CD4-positive, alpha-beta T cell (primary cell): Measurements from ENCODE around the gene NDRG3. TPM values are rescaled to one million over a fixed set of nuclear protein-coding genes. Genes with fewer than 3 reads are reported as not detected.

ENCODE experiments used
- ATAC-seq: fragments of 200-7000 bp; cut with Tn5 transposase; one replicate; pipeline ENCODE4 v1.10.0; 2022; ENCODE audit warnings: mild to moderate bottlenecking; ENCODE audit not compliant: poor library complexity
- CTCF ChIA-PET: fragments of 350-600 bp; sonication (Branson Sonifier 250); formaldehyde crosslinking; loops from one replicate; lab custom pipeline; 2021; ENCODE audit warnings: antibody characterized with exemption, inconsistent platforms; lab: Charles Lee
- POLR2A ChIA-PET: fragments of 350-600 bp; sonication (Branson Sonifier 250); formaldehyde crosslinking; loops from one replicate; lab custom pipeline; 2021; ENCODE audit warnings: antibody characterized with exemption, inconsistent platforms; lab: Charles Lee
- DNase-seq, 14 experiments: peaks; one replicate each; pipeline ENCODE4 v3.0.0-alpha.2; 2013 to 2020; ENCODE audit warnings: mixed read lengths in 2 of 14
- H3K27ac ChIP-seq, 2 donors: one replicate each; pipeline versions ENCODE4 v1.5.1 to v1.7.0; 2013; ENCODE audit warnings: low read length in 2 of 2, low read depth in 1 of 2, mild to moderate bottlenecking in 1 of 2
- H3K27me3 ChIP-seq, 2 experiments: 1 replicate in 1 of 2; 2 replicates in 1 of 2; pipeline versions ENCODE4 v1.6.1 to v1.7.0; 2013; ENCODE audit warnings: low read length in 2 of 2, control low read depth in 1 of 2, mild to moderate bottlenecking in 1 of 2, moderate library complexity in 1 of 2; ENCODE audit not compliant: insufficient read depth in 2 of 2, control insufficient read depth in 1 of 2
- H3K36me3 ChIP-seq: one replicate; pipeline ENCODE4 v1.6.1; 2013; ENCODE audit warnings: low read length, control low read depth; ENCODE audit not compliant: insufficient read depth
- H3K4me1 ChIP-seq: one replicate; pipeline ENCODE4 v1.6.1; 2013; ENCODE audit warnings: low read length, control low read depth; ENCODE audit not compliant: insufficient read depth
- H3K4me3 ChIP-seq: one replicate; pipeline ENCODE4 v1.5.1; 2013; ENCODE audit warnings: mild to moderate bottlenecking, low read length, moderate library complexity
- H3K9me3 ChIP-seq, 2 experiments: 1 replicate in 1 of 2; 2 replicates in 1 of 2; pipeline versions ENCODE4 v1.6.1 to v1.7.0; 2013; ENCODE audit warnings: low read length in 2 of 2, mild to moderate bottlenecking in 2 of 2, control low read depth in 1 of 2, moderate library complexity in 1 of 2; ENCODE audit not compliant: control insufficient read depth in 1 of 2, insufficient read depth in 1 of 2
- H3K27ac Mint-ChIP-seq: one replicate; pipeline ENCODE4 v1.8.0; 2020; ENCODE audit warnings: mixed read lengths
- H3K27me3 Mint-ChIP-seq: one replicate; pipeline ENCODE4 v1.8.0; 2021; ENCODE audit warnings: mixed read lengths
- H3K36me3 Mint-ChIP-seq: one replicate; pipeline ENCODE4 v1.8.0; 2021; ENCODE audit warnings: low read depth, mixed read lengths
- H3K4me1 Mint-ChIP-seq: one replicate; pipeline ENCODE4 v1.8.0; 2021; ENCODE audit warnings: low read depth, mixed read lengths
- H3K4me3 Mint-ChIP-seq: one replicate; pipeline ENCODE4 v1.8.0; 2020; ENCODE audit warnings: mild to moderate bottlenecking, mixed read lengths
- H3K9me3 Mint-ChIP-seq: one replicate; pipeline ENCODE4 v1.8.0; 2020; ENCODE audit warnings: mixed read lengths
- CTCF ChIP-seq: fragments of 200-600 bp; IDR thresholded peaks from one replicate; pipeline ENCODE4 v1.8.0; 2022; ENCODE audit warnings: antibody characterized with exemption, mild to moderate bottlenecking
- intact Hi-C, 2 experiments: fragments of 100-400 bp; cut with DNase I in 1 of 2; cut with micrococcal nuclease in 1 of 2; formaldehyde crosslinking; loops; one replicate each; pipeline versions ENCODE4 v1.15.1 to v1.9.0; 2023 to 2025; cut with DNase I, micrococcal nuclease
- total RNA-seq, 174 experiments: library from RNA in 2 of 174; stranded (reverse) in 2 of 174; gene quantifications; one replicate each; pipeline ENCODE4 v1.2.3 and lab custom pipeline; 2021 to 2026

The NDRG3 gene
- total RNA-seq, 2 experiments from 2014 or later: 17.3 to 17.5 TPM

- H3K27ac ChIP-seq: no peak overlapping the region
- no peaks in the 10 kb centered on the region for H3K27me3 ChIP-seq
- ATAC-seq (no peak), DNase-seq (no peak)
- peaks cover 7% of the 10 kb centered on the region for H3K36me3 ChIP-seq
- peaks cover 32% of the 10 kb centered on the region for H3K36me3 Mint-ChIP-seq
- no peak for TF ChIP-seq CTCF
- POLR2A ChIA-PET: interaction anchor here (0.7 to 4.2 kb wide), 4 partner anchors 25 to 185 kb away, joined by 3 to 38 read pairs (median 6); partner anchors contain the start of gene RAB5IF
- CTCF ChIA-PET: no interaction called here
- H3K9me3 ChIP-seq: no peaks in the 10 kb centered on the region
- H3K4me1 Mint-ChIP-seq: peaks cover 52% of the 10 kb centered on the region
- peak overlapping the region; percentile 81 for H3K4me3 Mint-ChIP-seq
- peak overlapping the region; percentile 97 for H3K27ac Mint-ChIP-seq
- no peaks in the 10 kb centered on the region for H3K9me3 Mint-ChIP-seq
- H3K4me3 ChIP-seq: no peak overlapping the region
- H3K4me1 ChIP-seq: peaks cover 41% of the 10 kb centered on the region
- intact Hi-C loops: no loop called here
- H3K27me3 Mint-ChIP-seq: no peaks in the 10 kb centered on the region
Observed at GRCh38 chr20:36647196-36648121, 98.4 kb downstream of the NDRG3 start.

- Mint-ChIP-seq H3K9me3 (no peaks in the 10 kb centered on the region), H3K4me3 (peak overlapping the region; percentile 98), H3K4me1 (peaks cover 60% of the 10 kb centered on the region), H3K27me3 (no peaks in the 10 kb centered on the region), H3K36me3 (peaks cover 33% of the 10 kb centered on the region), H3K27ac (peak overlapping the region; percentile 97)
- Histone ChIP-seq H3K4me1 (peaks cover 49% of the 10 kb centered on the region), H3K9me3 (no peaks in the 10 kb centered on the region), H3K36me3 (peaks cover 3% of the 10 kb centered on the region), H3K4me3 (no peak overlapping the region), H3K27ac (peak overlapping the region; percentile 64 to 69), H3K27me3 (no peaks in the 10 kb centered on the region)
- ChIA-PET POLR2A (interaction anchor here (0.7 to 4.2 kb wide), 8 partner anchors 16 to 184 kb away, joined by 3 to 38 read pairs (median 10); partner anchors contain the start of genes RAB5IF and TGIF2), CTCF (interaction anchor here (0.5 to 2.8 kb wide), 4 partner anchors 9 to 41 kb away, joined by 3 to 15 read pairs (median 4); partner anchors contain the start of gene RAB5IF)
- DNase-seq: no peak
- intact Hi-C loops: loop anchor here in 1 of 2 experiments (1.0 kb wide), 1 partner anchor 90 kb away; no protein-coding TSS in a partner anchor
- TF ChIP-seq CTCF: no peak
- ATAC-seq: no peak
Observed at GRCh38 chr20:36646678-36647077, 99.2 kb downstream of the NDRG3 start.

- Mint-ChIP-seq H3K4me3 (peak within 1 kb of the TSS; percentile 98), H3K4me1 (peaks cover 64% of the 10 kb centered on the region)
- ATAC-seq: peak; percentile 83
Observed at GRCh38 chr20:36645998-36646397, 99.9 kb downstream of the NDRG3 start, which contains the start of gene SLA2. TSS of gene SLA2 (minus strand) at chr20:36646196. CDS start at chr20:36641335, 4,861 bp downstream.

More at GRCh38 chr20:36645998-36646397, 99.9 kb downstream of the NDRG3 start, which contains the start of gene SLA2:
- no peaks in the 10 kb centered on the region for H3K27me3 Mint-ChIP-seq
- peak; percentile 53 to 88 (median 64) for DNase-seq
- CTCF ChIA-PET: interaction anchor here (0.5 to 2.8 kb wide), 6 partner anchors 9 to 54 kb away, joined by 3 to 15 read pairs (median 4); partner anchors contain the start of gene RAB5IF
- Histone ChIP-seq H3K27ac (peak within 1 kb of the TSS; percentile 64 to 69), H3K27me3 (no peaks in the 10 kb centered on the region), H3K4me3 (peak within 1 kb of the TSS; percentile 79), H3K36me3 (peaks cover 7% of the 10 kb centered on the region), H3K4me1 (peaks cover 56% of the 10 kb centered on the region), H3K9me3 (no peaks in the 10 kb centered on the region)
- H3K36me3 Mint-ChIP-seq: peaks cover 36% of the 10 kb centered on the region
- H3K9me3 Mint-ChIP-seq: no peaks in the 10 kb centered on the region
- no peak for TF ChIP-seq CTCF
- peak within 1 kb of the TSS; percentile 97 for H3K27ac Mint-ChIP-seq
- intact Hi-C loops: loop anchor here (1.0 to 2.0 kb wide), 4 partner anchors 15 to 90 kb away; partner anchors contain the start of gene RAB5IF (in 1 of the 2)
- POLR2A ChIA-PET: interaction anchor here (0.6 to 4.2 kb wide), 16 partner anchors 12 to 691 kb away, joined by 3 to 38 read pairs (median 4); partner anchors contain the start of genes DSN1, RAB5IF, SCAND1 and TGIF2
